ENCODE results near the gene PCCA.

DNA sequence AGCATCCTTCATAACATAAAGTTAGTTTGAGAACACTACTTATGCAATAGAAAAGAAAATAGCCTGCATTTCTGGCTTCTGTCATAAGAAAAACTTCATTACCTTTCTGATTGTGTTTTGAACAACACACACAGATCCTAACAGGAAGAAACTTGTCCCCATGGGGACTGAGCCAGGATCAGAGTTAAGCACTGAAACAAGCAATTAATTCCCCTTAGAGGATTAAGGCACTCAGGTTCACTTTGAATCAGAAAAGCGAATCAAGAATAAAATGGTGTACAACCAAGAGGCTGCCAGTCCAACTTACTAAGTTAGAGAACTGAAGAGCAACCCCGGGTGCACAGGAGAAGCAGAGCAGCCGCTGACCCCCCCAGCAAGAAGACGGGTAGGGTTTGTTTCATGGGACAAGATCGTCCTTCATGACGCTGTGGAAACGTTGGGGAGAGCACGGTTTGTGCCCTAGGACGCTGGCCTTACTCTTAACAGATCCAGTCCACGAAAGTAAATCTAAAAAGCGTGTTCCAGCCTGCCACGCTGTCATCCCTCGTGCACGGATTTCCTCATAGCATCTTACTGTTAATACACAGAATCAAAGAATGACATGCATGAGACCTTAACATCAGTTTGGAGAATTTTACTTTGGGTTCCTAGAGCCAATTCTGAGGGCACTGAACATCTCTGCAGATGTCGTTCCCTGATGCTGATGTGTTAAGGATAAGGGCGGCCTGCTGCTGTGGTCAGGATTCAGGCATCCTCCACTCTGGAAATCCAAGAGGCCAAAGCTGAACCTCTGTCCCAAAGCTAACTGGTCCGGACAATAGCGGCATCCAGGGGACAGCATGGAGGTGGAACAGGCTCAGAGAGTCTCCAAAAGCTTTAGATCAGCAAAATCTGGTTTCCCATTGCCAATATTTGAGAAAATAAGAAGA, 453.3 kb downstream of the PCCA start:
- TF ChIP-seq, protein P1, sequence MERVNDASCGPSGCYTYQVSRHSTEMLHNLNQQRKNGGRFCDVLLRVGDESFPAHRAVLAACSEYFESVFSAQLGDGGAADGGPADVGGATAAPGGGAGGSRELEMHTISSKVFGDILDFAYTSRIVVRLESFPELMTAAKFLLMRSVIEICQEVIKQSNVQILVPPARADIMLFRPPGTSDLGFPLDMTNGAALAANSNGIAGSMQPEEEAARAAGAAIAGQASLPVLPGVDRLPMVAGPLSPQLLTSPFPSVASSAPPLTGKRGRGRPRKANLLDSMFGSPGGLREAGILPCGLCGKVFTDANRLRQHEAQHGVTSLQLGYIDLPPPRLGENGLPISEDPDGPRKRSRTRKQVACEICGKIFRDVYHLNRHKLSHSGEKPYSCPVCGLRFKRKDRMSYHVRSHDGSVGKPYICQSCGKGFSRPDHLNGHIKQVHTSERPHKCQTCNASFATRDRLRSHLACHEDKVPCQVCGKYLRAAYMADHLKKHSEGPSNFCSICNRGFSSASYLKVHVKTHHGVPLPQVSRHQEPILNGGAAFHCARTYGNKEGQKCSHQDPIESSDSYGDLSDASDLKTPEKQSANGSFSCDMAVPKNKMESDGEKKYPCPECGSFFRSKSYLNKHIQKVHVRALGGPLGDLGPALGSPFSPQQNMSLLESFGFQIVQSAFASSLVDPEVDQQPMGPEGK (CRISPR knock-in tag; IDR thresholded peaks at IDR 0.05; ENCODE audit: borderline replicate concordance) = no peak
- TF ChIP-seq ESRRG (CRISPR knock-in tag; IDR thresholded peaks at IDR 0.05) = no peak

Data from SK-N-SH treated with all-trans-retinoic acid at 6 μM for 48 hours (cell line).